Lower leg skin (tissue), 3 donors: ENCODE measurements around the gene PPP1R13B.

ENCODE experiments used
- POLR2A ChIP-seq, 2 donors: fragments of 450-650 bp; IDR thresholded peaks; one replicate each; pipeline ENCODE4 v1.6.1; 2016 to 2017; ENCODE audit warnings: antibody characterized with exemption in 2 of 2, mild to moderate bottlenecking in 1 of 2, moderate library complexity in 1 of 2
- TF ChIP-seq, protein P1 (sequence below), 3 donors: fragments of 450-650 bp; IDR thresholded peaks; one replicate each; pipeline ENCODE4 v1.5.1; 2016; ENCODE audit warnings: antibody characterized with exemption in 3 of 3, mild to moderate bottlenecking in 3 of 3, moderate library complexity in 2 of 3

DNA sequence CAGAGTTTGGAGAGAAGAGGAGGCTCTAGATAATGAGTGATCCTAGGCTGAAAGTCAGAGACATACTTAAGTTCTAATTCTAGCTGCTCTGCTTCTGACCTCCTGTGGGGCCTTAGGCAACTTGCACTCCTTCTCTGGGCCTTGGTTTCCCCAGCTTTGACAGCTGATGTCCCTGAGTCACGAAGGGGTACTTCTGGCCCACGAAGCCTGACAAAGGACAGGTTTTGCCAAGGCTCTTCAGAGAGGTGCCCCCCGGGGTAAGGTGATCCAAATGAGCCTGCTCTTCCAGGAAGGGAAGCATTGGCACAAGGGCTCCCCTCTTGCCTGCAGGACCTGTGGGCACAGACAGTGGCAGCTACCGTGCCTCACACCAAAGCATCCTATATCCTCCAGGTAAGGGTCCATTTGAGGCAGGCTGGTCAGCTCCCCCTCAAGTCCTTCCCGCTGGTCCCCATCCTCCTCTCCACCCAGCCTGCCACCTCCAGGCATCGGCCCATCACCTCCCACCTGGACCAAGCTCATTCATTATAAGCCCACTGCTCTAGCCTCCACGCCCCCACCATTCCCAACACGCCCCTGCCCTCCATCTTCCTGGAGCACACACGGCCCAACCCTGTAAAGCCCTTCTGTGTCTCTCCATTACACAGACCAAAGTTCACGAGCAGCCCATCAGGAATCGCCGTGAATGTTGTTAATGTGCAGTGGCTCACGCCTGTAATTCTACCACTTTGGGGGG is 1.9 kb upstream of the PPP1R13B start:
- TF ChIP-seq, protein P1, sequence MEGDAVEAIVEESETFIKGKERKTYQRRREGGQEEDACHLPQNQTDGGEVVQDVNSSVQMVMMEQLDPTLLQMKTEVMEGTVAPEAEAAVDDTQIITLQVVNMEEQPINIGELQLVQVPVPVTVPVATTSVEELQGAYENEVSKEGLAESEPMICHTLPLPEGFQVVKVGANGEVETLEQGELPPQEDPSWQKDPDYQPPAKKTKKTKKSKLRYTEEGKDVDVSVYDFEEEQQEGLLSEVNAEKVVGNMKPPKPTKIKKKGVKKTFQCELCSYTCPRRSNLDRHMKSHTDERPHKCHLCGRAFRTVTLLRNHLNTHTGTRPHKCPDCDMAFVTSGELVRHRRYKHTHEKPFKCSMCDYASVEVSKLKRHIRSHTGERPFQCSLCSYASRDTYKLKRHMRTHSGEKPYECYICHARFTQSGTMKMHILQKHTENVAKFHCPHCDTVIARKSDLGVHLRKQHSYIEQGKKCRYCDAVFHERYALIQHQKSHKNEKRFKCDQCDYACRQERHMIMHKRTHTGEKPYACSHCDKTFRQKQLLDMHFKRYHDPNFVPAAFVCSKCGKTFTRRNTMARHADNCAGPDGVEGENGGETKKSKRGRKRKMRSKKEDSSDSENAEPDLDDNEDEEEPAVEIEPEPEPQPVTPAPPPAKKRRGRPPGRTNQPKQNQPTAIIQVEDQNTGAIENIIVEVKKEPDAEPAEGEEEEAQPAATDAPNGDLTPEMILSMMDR (IDR thresholded peaks at IDR 0.05), result no peak
- no peak for TF ChIP-seq POLR2A (IDR thresholded peaks at IDR 0.05)
